ENCODE results near the gene ADGRE2. TPM values are rescaled to one million over a fixed set of nuclear protein-coding genes. Genes with fewer than 3 reads are reported as not detected.

The ADGRE2 gene
- total and polyA plus RNA-seq, 11 donors = 0.40 to 11.6 (median 0.84) TPM

DNA sequence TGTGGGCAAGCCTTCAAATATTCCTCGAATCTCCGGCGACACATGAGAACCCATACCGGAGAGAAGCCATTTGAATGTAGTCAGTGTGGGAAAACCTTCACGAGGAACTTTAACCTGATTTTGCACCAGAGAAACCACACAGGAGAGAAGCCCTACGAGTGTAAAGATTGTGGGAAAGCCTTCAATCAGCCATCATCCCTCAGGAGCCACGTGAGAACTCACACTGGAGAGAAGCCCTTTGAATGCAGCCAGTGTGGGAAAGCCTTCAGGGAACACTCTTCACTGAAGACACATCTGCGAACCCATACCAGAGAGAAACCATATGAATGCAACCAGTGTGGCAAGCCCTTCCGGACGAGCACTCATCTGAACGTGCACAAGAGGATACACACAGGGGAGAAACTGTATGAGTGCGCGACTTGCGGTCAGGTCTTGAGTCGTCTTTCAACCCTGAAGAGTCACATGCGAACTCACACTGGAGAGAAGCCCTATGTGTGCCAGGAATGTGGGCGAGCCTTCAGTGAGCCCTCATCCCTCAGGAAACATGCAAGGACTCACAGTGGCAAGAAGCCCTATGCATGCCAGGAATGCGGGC, 59.7 kb downstream of the ADGRE2 start:
- no peak overlapping the region for H3K4me3 ChIP-seq

DNA sequence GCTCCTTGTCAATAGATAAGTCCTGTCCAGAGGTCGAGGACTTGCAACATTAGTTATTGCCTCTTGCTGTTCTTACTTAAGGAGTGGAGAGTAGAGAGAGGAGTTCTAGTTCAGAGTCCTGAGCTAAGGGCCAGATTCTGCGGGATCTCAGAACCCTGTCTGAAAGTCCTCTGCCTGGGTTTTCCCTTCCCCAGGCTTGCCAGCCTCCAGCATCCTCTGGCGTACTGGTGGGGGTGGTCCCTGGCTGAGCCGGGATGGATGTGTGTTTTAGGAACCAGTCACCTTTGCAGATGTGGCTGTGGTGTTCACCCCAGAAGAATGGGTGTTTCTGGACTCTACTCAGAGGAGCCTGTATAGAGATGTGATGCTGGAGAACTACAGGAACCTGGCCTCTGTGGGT, 62.5 kb downstream of the ADGRE2 start:
- no peak for ATAC-seq
- Histone ChIP-seq H3K9me3 (peaks cover 3 to 95% (median 67%) of the 10 kb centered on the region in 12 donors), H3K4me1 (no peaks in the 10 kb centered on the region), H3K4me3 (no peak overlapping the region), H3K27ac (no peak overlapping the region), H3K36me3 (peaks cover 36 to 100% (median 74%) of the 10 kb centered on the region in 9 donors), H3K27me3 (no peaks in the 10 kb centered on the region)
- intact Hi-C loops (cut with DNase I) = no loop called here
- TF ChIP-seq POLR2A (IDR thresholded peaks at IDR 0.05) = no peak
- TF ChIP-seq, protein P1, sequence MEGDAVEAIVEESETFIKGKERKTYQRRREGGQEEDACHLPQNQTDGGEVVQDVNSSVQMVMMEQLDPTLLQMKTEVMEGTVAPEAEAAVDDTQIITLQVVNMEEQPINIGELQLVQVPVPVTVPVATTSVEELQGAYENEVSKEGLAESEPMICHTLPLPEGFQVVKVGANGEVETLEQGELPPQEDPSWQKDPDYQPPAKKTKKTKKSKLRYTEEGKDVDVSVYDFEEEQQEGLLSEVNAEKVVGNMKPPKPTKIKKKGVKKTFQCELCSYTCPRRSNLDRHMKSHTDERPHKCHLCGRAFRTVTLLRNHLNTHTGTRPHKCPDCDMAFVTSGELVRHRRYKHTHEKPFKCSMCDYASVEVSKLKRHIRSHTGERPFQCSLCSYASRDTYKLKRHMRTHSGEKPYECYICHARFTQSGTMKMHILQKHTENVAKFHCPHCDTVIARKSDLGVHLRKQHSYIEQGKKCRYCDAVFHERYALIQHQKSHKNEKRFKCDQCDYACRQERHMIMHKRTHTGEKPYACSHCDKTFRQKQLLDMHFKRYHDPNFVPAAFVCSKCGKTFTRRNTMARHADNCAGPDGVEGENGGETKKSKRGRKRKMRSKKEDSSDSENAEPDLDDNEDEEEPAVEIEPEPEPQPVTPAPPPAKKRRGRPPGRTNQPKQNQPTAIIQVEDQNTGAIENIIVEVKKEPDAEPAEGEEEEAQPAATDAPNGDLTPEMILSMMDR (IDR thresholded peaks at IDR 0.05) = no peak
- no peak for DNase-seq
- 95 to 100% (median 96%) methylated on average over 3 to 4 of the region's 4 CpGs for WGBS, 4 donors

More for the DNA sequence above, 59.7 kb downstream of the ADGRE2 start:
- DNase-seq (no peak), ATAC-seq (no peak)
- Histone ChIP-seq H3K9me3 (peaks cover 10 to 100% (median 91%) of the 10 kb centered on the region in 12 donors), H3K27ac (no peak overlapping the region), H3K4me1 (no peaks in the 10 kb centered on the region), H3K36me3 (peaks cover 36 to 98% (median 78%) of the 10 kb centered on the region in 9 donors), H3K27me3 (no peaks in the 10 kb centered on the region)
- WGBS, 4 donors = 92 to 98% (median 93%) methylated on average over 18 of the region's 18 CpGs
- intact Hi-C loops (cut with DNase I) = no loop called here
- TF ChIP-seq POLR2A (IDR thresholded peaks at IDR 0.05) = no peak
- TF ChIP-seq, protein P1 (IDR thresholded peaks at IDR 0.05) = no peak

DNA sequence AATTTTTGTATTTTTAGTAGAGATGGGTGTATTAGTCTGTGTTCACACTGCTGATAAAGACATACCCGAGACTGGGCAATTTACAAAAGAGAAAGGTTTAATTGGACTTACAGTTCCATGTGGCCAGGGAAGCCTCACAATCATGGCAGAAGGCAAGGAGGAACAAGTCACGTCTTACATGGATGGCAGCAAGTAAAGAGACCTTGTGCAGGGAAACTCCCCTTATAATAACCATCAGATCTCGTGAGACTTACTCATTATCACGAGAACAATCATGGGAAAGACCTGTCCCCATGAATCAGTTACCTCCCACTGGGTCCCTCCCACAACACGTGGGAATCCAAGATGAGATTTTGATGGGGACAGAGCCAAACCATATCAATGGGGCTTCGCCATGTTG, 73.9 kb downstream of the ADGRE2 start:
- H3K9me3 ChIP-seq = peaks cover 0 to 9% (median 0%) of the 10 kb centered on the region in 12 donors
- no peak for ATAC-seq
- 90 to 93% (median 92%) methylated on average over 6 of the region's 6 CpGs for WGBS, 4 donors
- no peaks in the 10 kb centered on the region for H3K4me1 ChIP-seq
- intact Hi-C loops (cut with DNase I) = no loop called here
- H3K36me3 ChIP-seq = peaks cover 5 to 100% (median 93%) of the 10 kb centered on the region in 9 donors
- no peak overlapping the region for H3K4me3 ChIP-seq
- no peak for DNase-seq
- H3K27ac ChIP-seq = no peak overlapping the region
- TF ChIP-seq, protein P1 (IDR thresholded peaks at IDR 0.05) = no peak
- no peak for TF ChIP-seq POLR2A (IDR thresholded peaks at IDR 0.05)
- H3K27me3 ChIP-seq = no peaks in the 10 kb centered on the region

DNA sequence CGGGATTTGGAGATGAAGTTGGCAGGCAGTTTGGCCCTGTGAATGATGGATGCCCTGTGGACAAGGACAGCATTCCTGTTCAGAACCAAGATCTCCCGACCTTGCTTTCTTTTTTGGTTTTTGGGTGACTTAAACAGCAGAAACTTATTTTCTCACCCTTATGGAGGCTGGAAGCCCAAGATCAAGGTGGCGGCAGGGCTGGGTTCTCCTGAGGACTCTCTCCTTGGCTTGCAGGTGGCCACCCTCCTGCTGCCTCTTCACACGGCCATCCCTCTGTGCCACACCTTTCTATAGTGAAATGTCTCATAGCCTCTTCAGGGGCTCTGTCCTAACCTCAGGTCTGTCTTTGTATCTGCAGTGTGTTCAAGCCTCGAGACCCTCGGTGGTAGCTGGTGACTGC, 74.5 kb downstream of the ADGRE2 start:
- no peak overlapping the region for H3K4me3 ChIP-seq
- DNase-seq (no peak), ATAC-seq (no peak)
- TF ChIP-seq, protein P1 (IDR thresholded peaks at IDR 0.05) = no peak
- TF ChIP-seq POLR2A (IDR thresholded peaks at IDR 0.05) = no peak
- H3K36me3 ChIP-seq = peaks cover 2 to 100% (median 93%) of the 10 kb centered on the region in 9 donors
- no peak overlapping the region for H3K27ac ChIP-seq
- no peaks in the 10 kb centered on the region for H3K27me3 ChIP-seq
- WGBS, 4 donors = 85 to 99% (median 91%) methylated on average over 6 of the region's 6 CpGs
- H3K9me3 ChIP-seq = peaks cover 0 to 9% (median 0%) of the 10 kb centered on the region in 12 donors
- no peaks in the 10 kb centered on the region for H3K4me1 ChIP-seq
- intact Hi-C loops (cut with DNase I) = no loop called here
